HL-60 (cell line): ENCODE measurements around the gene ALDH1L2.
A peak's percentile ranks its signal among the peaks of the same experiment; 100 is the strongest.

ENCODE experiments used
- DNase-seq, 2 experiments: peaks; one replicate each; pipeline ENCODE4 v3.0.0-alpha.2; 2010 to 2020; ENCODE audit warnings: low read depth in 1 of 2, low spot score in 1 of 2
- H3K27ac ChIP-seq: fragments of 250-450 bp; sonication (Bioruptor Pico); replicated peaks from 2 replicates; pipeline ENCODE4 v1.5.1; 2020; ENCODE audit warnings: mild to moderate bottlenecking, moderate library complexity
- H3K27me3 ChIP-seq: fragments of 250-450 bp; sonication (Bioruptor Pico); 2 replicates; pipeline ENCODE4 v1.5.1; 2021; ENCODE audit warnings: mild to moderate bottlenecking, moderate library complexity; ENCODE audit not compliant: insufficient read depth, poor library complexity, severe bottlenecking
- H3K4me3 ChIP-seq: replicated peaks from 2 replicates; pipeline ENCODE4 v1.5.1; 2011; ENCODE audit warnings: mild to moderate bottlenecking, control low read depth, low read length; ENCODE audit not compliant: insufficient read depth
- CTCF ChIP-seq: IDR thresholded peaks from one replicate; pipeline ENCODE4 v1.5.1; 2011; ENCODE audit warnings: low read length, control low read depth, inconsistent platforms; ENCODE audit not compliant: insufficient read depth
- GABPA ChIP-seq: IDR thresholded peaks from 2 replicates; pipeline ENCODE4 v1.6.1; 2012; ENCODE audit warnings: low read depth
- POLR2AphosphoS5 ChIP-seq: IDR thresholded peaks from 2 replicates; pipeline ENCODE4 v1.6.1; 2012; ENCODE audit warnings: low read depth
- REST ChIP-seq: IDR thresholded peaks from 2 replicates; pipeline ENCODE4 v1.6.1; 2012; ENCODE audit warnings: low read depth; ENCODE audit not compliant: insufficient replicate concordance
- SPI1 ChIP-seq: IDR thresholded peaks from 2 replicates; pipeline ENCODE4 v1.6.1; 2012; ENCODE audit warnings: low read depth, mild to moderate bottlenecking, borderline replicate concordance
- long read RNA-seq: library from polyadenylated mRNA; unstranded; transcript quantifications from one replicate; pipeline ENCODE4 v2.0.0, GENCODE V29; 2020

ALDH1L2 gene
- long read RNA-seq, full-length matches to known transcripts = 2 of 89 reads
- long read RNA-seq, partial matches to known transcripts = 55 of 89 reads
- long read RNA-seq, other reads (novel, unspliced or antisense) = 32 of 89 reads

- Histone ChIP-seq H3K27ac (peak within 1 kb of the TSS; percentile 8; the same call in 1 of the 2 replicates), H3K4me3 (peak within 1 kb of the TSS; percentile 37), H3K27me3 (no peaks in the 10 kb centered on the region)
- DNase-seq = peak; percentile 31 to 49
- TF ChIP-seq REST (no peak), GABPA (no peak), POLR2AphosphoS5 (no peak), SPI1 (no peak), CTCF (no peak)
Observed at GRCh38 chr12:105084251-105085250, at the start of gene ALDH1L2. ALDH1L2 (minus strand) TSS chr12:105084458; CDS start chr12:105084436, 22 bp downstream.

GRCh38 chr12:105120551-105120950 is 36.3 kb upstream of the ALDH1L2 start:
- no peak for TF ChIP-seq CTCF
- no peak for TF ChIP-seq REST
- TF ChIP-seq SPI1 = no peak
- no peak for TF ChIP-seq GABPA
- TF ChIP-seq POLR2AphosphoS5 = no peak

GRCh38 chr12:105116969-105117368 is 32.7 kb upstream of the ALDH1L2 start:
- H3K4me3 ChIP-seq = no peak overlapping the region
- H3K27ac ChIP-seq = no peak overlapping the region
- no peak for TF ChIP-seq REST
- no peak for TF ChIP-seq CTCF
- H3K27me3 ChIP-seq = no peaks in the 10 kb centered on the region
- no peak for DNase-seq

More at GRCh38 chr12:105120551-105120950, 36.3 kb upstream of the ALDH1L2 start:
- Histone ChIP-seq H3K4me3 (no peak overlapping the region), H3K27me3 (no peaks in the 10 kb centered on the region), H3K27ac (no peak overlapping the region)
- DNase-seq = no peak
